Osteoblast (primary cell): ENCODE measurements around the gene TGM6. TPM values are rescaled to one million over a fixed set of nuclear protein-coding genes. Genes with fewer than 3 reads are reported as not detected.

Experiments used
- DNase-seq: peaks from one replicate; pipeline ENCODE4 v3.0.0; 2011; ENCODE audit warnings: low spot score, mixed read lengths; ENCODE audit not compliant: insufficient read length; ENCODE audit errors: missing footprints
- H2AFZ ChIP-seq: 2 replicates; pipeline ENCODE4 v1.6.0; 2011; ENCODE audit warnings: mild to moderate bottlenecking, low read length
- H3K27ac ChIP-seq: 2 replicates; pipeline ENCODE4 v1.5.1; 2011; ENCODE audit warnings: mild to moderate bottlenecking, low read depth, low read length, moderate library complexity
- H3K27me3 ChIP-seq: 2 replicates; pipeline ENCODE4 v1.6.0; 2012; ENCODE audit warnings: mild to moderate bottlenecking, control low read depth, inconsistent platforms, low read length, moderate library complexity; ENCODE audit not compliant: insufficient read depth
- H3K36me3 ChIP-seq: 2 replicates; pipeline ENCODE4 v1.5.1; 2011; ENCODE audit warnings: mild to moderate bottlenecking, low read length, control low read depth, moderate library complexity; ENCODE audit not compliant: insufficient read depth
- H3K4me1 ChIP-seq: 2 replicates; pipeline ENCODE4 v1.5.1; 2011; ENCODE audit warnings: mild to moderate bottlenecking, low read length, control low read depth, moderate library complexity; ENCODE audit not compliant: insufficient read depth
- H3K4me2 ChIP-seq: 2 replicates; pipeline ENCODE4 v1.6.0; 2011; ENCODE audit warnings: mild to moderate bottlenecking, low read length; ENCODE audit not compliant: insufficient read depth
- H3K4me3 ChIP-seq: fragments of 200-600 bp; sonication (generic); 3 replicates; pipeline ENCODE4 v1.5.1; 2012; ENCODE audit warnings: mild to moderate bottlenecking, low read length, inconsistent platforms; ENCODE audit not compliant: insufficient read depth
- H3K79me2 ChIP-seq: 2 replicates; pipeline ENCODE4 v1.6.0; 2012; ENCODE audit warnings: mild to moderate bottlenecking, low read length, control low read depth, inconsistent platforms; ENCODE audit not compliant: insufficient read depth
- H3K9me3 ChIP-seq: 2 replicates; pipeline ENCODE4 v1.5.1; 2011; ENCODE audit warnings: low read depth, low read length, control low read depth
- H4K20me1 ChIP-seq: 2 replicates; pipeline ENCODE4 v1.6.0; 2012; ENCODE audit warnings: mild to moderate bottlenecking, low read length, control low read depth; ENCODE audit not compliant: insufficient read depth
- CTCF ChIP-seq: IDR thresholded peaks from 2 replicates; pipeline ENCODE4 v1.5.1; 2011; ENCODE audit warnings: mild to moderate bottlenecking, low read depth, low read length, moderate library complexity; ENCODE audit errors: extremely low read depth
- total RNA-seq: library from RNA; depleted of rRNA; stranded (reverse); fragments of >200 nt; gene quantifications from 2 replicates; pipeline ENCODE4 v1.2.3, GENCODE V29; 2012

Gene TGM6
- total RNA-seq, 1 donor = not detected

DNA sequence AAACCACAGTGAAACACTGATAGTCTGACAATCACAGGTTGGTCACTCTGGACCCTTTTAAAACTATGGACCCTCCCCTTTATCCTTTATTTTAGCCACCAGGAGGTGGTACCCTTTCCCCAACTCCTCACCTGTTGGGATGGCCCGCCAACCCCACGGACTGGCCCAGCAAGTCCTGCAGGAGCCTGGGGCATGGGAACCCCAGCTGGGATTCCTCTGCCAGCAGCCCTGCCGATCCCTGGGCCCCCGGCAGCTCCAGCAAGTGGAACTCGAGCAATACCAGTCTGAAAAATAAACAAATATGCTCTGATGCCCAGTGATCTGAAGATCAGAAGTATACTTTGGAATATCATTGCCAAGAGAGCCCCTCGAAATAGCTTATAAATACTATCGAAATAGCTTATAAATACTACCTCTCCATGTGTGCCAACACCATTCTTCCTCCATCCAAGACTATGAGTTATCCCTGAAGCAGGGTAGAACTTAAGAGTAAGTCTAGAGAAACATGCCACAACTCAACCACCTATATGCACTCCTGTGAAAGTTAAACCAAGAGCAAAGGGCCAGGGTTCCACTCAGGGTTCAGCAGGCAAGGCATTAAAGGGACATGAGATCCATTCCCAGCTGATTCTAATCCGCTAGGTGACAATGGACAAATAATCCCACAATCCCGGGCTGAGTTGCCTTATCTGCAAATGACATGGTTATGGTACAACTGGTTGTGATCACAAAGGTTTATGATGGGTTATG is 83.1 kb downstream of the TGM6 start:
- Histone ChIP-seq H3K36me3 (peaks cover 94% of the 10 kb centered on the region), H4K20me1 (peaks cover 53% of the 10 kb centered on the region), H2AFZ (no peak overlapping the region), H3K27me3 (no peaks in the 10 kb centered on the region), H3K4me1 (peaks cover 11% of the 10 kb centered on the region), H3K9me3 (no peaks in the 10 kb centered on the region), H3K79me2 (peaks cover 41% of the 10 kb centered on the region), H3K4me3 (no peak overlapping the region), H3K27ac (no peak overlapping the region), H3K4me2 (no peak overlapping the region)
- no peak for TF ChIP-seq CTCF
- no peak for DNase-seq

- H3K36me3 ChIP-seq = peaks cover 85% of the 10 kb centered on the region
- H3K4me2 ChIP-seq = no peak overlapping the region
Observed at GRCh38 chr20:2465100-2465499, 84.4 kb downstream of the TGM6 start.

DNA sequence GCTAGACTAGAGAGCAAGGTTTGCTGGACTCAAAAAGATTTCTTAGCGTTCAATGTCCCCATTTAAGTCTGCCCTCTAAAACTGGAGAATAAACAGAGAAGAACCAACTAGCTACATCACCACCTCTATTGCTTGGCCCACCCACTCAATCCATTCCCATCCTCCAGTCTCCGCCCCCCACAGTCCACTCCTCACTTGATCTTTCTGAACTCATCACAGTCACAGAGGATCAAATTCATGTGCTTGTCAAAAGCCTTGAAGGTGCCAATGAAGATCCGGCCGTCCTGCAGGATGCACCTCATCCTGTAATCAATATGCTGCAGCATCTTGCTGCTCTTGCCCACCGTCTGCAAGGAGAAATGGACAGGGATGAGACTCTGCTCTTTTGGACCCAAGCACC is 86.7 kb downstream of the TGM6 start:
- H3K27ac ChIP-seq = no peak overlapping the region
- peaks cover 62% of the 10 kb centered on the region for H3K36me3 ChIP-seq
- H3K4me1 ChIP-seq = peaks cover 23% of the 10 kb centered on the region
- peak overlapping the region; percentile 86 for H3K4me2 ChIP-seq
- no peaks in the 10 kb centered on the region for H3K27me3 ChIP-seq
- H4K20me1 ChIP-seq = peaks cover 64% of the 10 kb centered on the region
- no peak overlapping the region for H2AFZ ChIP-seq
- peaks cover 59% of the 10 kb centered on the region for H3K79me2 ChIP-seq
- H3K9me3 ChIP-seq = no peaks in the 10 kb centered on the region
- no peak for DNase-seq
- H3K4me3 ChIP-seq = no peak overlapping the region
- TF ChIP-seq CTCF = no peak

More at GRCh38 chr20:2465100-2465499, 84.4 kb downstream of the TGM6 start:
- no peak for DNase-seq
- no peak overlapping the region for H2AFZ ChIP-seq
- peaks cover 54% of the 10 kb centered on the region for H3K79me2 ChIP-seq
- H3K27me3 ChIP-seq = no peaks in the 10 kb centered on the region
- no peak overlapping the region for H3K27ac ChIP-seq
- no peak overlapping the region for H3K4me3 ChIP-seq
- TF ChIP-seq CTCF = no peak
- peaks cover 66% of the 10 kb centered on the region for H4K20me1 ChIP-seq
- H3K4me1 ChIP-seq = peaks cover 20% of the 10 kb centered on the region
- H3K9me3 ChIP-seq = no peaks in the 10 kb centered on the region

DNA sequence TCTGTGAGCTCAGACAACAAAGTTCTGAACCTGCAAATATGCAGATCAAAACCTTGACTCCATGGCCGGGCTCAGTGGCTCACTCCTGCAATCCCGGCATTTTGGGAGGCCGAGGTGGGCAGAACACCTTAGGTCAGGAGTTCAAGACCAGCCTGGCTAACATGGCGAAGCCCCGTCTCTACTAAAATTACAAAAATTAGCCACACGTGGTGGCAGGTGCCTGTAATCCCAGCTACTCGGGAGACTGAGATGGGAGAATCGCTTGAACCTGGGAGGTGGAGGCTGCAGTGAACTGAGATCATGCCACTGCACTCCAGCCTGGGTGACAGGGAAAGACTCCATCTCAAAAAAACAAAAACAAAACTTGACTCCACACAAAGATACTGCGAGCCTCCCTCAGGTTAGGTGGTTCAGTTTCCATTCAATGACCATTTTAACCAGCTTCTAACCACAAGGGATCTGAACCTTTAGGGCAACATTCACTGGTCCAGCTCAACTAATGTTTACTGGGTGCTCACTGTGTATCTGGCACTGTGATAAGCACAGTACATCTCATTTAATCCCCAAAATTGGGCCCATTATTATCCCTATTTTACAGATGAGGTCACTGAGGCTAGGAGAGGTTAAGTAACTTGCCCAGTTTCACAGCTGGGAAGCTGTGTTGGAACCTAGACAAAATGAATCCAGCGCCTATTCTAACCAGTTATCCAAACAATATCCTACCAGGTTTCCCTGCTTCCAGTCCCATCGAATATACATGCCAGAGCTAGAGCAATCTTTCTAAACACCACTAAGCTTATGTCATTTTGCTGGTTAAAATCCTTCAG is 88.1 kb downstream of the TGM6 start:
- TF ChIP-seq CTCF = no peak
- H3K27ac ChIP-seq = peak overlapping the region; percentile 94
- H2AFZ ChIP-seq = no peak overlapping the region
- H3K36me3 ChIP-seq = peaks cover 48% of the 10 kb centered on the region
- peaks cover 58% of the 10 kb centered on the region for H3K79me2 ChIP-seq
- H3K4me3 ChIP-seq = peak overlapping the region; percentile 96
- DNase-seq = no peak
- H3K27me3 ChIP-seq = no peaks in the 10 kb centered on the region
- peak overlapping the region; percentile 86 for H3K4me2 ChIP-seq
- no peaks in the 10 kb centered on the region for H3K9me3 ChIP-seq
- peaks cover 23% of the 10 kb centered on the region for H3K4me1 ChIP-seq
- H4K20me1 ChIP-seq = peaks cover 54% of the 10 kb centered on the region
